Activated CD8-positive, alpha-beta memory T cell treated with anti-CD3 and anti-CD28 coated beads for 36 hours (primary cell): ENCODE results near the gene SUN5. TPM values are rescaled to one million over a fixed set of nuclear protein-coding genes. Genes with fewer than 3 reads are reported as not detected.
"Not testable (repeated sequence)": the region's sequence is repeated elsewhere in the genome, so short reads cannot be mapped to it uniquely, and the experiment has no call there.

Experiments used
- CTCF ChIA-PET: fragments of 350-600 bp; sonication (Branson Sonifier 250); formaldehyde crosslinking; loops from one replicate; lab custom pipeline; 2021; ENCODE audit warnings: antibody characterized with exemption; lab: Charles Lee
- POLR2A ChIA-PET: fragments of 350-600 bp; sonication (Branson Sonifier 250); formaldehyde crosslinking; loops from one replicate; lab custom pipeline; 2021; ENCODE audit warnings: antibody characterized with exemption; lab: Charles Lee
- total RNA-seq, 2 experiments: library from RNA; stranded (reverse); gene quantifications; one replicate each; pipeline ENCODE4 v1.2.3, GENCODE V29; 2021

Gene SUN5
- total RNA-seq, 2 experiments from 2014 or later: not detected

DNA sequence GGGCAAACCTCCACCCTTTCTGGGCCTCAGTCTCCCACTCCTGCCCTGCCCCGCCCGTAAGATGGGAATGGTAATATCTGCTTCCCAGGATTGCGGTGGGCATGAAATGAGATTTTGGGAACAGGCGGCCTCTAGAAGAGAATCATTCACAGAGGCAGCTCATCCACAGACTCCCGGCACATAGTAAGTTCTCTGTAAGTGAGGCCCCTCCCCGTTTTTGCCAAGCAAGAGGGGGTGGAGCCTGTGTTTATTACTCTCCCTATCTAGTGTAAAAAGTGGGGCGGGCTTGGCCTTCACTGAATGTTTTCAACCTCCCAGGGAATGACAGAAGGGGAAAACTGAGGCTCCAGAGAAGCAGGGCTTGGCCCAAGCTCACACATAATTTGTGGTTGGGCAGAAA lies 20.0 kb downstream of the SUN5 start:
- ChIA-PET POLR2A (no interaction called here), CTCF (no interaction called here)

DNA sequence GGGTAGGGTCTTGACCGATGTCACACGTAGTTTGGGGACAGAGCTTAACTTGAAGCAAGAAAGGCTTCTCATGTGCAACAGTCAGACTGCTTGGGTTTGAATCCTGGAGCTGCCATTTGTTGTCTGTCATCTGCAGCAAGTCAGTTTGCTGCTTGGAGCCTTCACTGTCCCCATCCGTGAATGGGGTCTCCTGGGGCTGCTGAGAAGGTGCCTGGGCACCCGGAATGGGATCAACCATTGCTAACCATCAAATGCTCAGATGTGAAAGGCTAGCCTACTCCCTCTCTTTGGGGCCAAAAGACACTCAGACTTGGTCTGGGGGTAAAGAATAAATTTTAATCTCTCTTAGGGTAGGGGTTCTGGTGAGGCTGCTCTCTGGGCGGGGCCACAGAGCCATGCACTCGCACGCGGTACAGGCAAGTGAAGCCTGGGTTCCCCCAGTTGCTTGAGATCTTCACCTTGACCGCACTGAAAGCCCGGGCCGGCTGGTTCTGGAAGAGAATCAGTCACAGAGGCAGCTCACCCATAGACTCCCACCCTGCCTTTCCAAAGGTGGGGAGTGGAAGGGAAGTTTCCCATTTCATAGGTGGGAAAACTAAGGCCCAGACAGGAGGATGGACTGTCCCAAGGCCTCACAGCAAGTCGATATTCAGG lies 20.6 kb downstream of the SUN5 start:
- ChIA-PET CTCF (interaction anchor here (1.2 kb wide), 1 partner anchor 21 kb away, joined by 3 read pairs; no protein-coding TSS in a partner anchor), POLR2A (no interaction called here)

DNA sequence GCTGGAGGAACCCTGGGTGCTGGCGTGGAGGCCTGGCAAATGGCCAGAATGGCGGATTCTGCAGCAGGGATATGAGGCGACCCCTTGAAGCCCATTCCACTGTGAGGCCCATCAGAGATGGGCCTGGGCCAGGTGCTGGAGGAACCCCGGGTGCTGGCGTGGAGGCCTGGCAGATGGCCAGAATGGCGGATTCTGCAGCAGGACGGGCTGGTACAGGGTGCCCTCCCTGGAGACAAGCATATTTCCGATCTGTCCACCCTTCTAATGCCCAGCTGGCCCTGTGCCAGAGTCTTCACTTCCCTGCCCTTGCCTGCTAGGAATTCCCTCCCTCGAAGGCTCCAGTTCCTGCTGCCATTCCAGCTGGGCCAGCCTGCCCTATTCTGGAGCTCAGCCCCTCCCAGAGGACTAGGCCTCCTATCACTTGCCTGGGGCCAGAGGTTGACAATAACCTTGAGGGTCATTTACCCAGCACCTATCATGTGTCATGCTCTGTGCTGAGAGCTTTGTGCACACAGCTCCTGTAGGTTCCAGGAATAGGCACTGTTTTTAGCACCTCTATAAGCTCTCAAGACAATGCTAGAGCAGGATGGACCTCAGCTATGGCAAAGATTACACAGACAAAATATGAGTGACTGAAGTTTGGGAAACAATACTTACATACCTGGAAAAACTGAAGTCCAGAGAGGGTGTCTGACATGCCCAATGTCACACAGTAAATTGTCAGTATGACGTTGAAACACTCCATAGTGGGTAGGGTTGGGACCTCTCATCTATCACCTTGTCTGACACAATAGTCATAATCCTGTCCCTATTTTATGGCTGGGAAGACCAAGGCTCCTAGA lies 21.4 kb downstream of the SUN5 start:
- CTCF ChIA-PET: interaction anchor here (1.2 kb wide), 1 partner anchor 22 kb away, joined by 3 read pairs; no protein-coding TSS in a partner anchor
- POLR2A ChIA-PET: no interaction called here

DNA sequence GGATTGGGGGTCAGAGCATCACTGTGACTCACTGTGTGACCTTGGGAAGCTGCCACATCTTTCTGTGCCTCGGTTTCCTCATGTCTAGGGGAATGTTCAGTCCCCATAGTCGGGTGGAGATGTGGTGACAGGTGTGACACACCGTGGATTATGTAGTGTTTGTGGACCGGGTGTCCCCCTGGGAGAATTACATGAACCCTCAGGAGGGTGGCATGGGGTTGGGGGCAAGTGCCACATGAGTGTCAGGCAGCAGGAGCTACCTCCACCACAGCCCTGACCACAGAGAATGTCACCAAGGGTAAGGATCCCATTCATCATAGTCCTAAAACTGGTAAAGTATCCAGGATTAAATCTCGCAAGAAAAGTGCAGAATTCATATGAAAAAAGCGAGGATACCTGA lies 23.2 kb downstream of the SUN5 start:
- CTCF ChIA-PET: interaction anchor here (1.1 kb wide), 1 partner anchor 8 kb away, joined by 3 read pairs; no protein-coding TSS in a partner anchor
- POLR2A ChIA-PET: no interaction called here

DNA sequence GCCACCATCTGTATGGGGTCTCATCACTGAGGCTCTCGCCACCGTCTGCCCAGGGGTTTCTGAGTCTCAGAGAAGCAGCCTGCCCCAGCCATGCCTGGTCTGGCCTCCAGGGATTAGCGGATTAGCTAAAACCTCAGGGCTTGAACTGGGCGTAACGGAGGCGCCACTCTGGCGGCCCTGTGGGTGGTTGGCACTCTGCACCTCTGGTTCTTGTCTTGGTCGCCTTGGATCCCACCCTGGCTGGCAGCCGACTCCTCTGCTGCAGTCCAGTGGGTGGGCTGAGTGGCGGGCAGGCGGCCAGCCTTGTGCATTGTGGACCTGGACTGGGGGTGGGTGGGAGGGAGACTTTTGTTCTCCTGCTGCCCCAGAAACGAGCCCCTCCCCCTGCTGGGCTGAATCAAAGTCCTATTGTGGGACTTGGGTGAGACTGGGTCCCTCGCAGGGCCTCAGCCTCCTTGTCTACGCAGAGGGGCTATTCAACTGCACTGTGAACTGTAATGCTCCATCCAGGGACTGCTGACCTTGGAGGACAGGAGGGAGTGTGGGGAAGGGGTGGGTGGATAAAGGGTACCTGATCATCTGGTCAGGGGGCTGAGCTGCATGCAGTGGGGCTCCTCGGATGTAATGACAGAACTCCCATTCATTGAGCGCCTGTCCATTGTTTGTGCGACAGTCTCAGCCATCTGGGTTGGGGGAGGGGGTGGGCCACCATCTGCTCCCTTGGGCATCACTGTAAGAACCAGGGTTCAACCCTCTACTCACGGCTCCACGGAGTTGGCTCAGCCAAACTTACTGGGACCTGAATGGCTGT lies 23.9 kb downstream of the SUN5 start:
- ChIA-PET CTCF (no interaction called here), POLR2A (no interaction called here)

- ChIA-PET CTCF (no interaction called here), POLR2A (no interaction called here)
Measured at GRCh38 chr20:32979201-32979998, 24.8 kb downstream of the SUN5 start.

GRCh38 chr20:32978009-32978335 lies 26.3 kb downstream of the SUN5 start:
- ChIA-PET POLR2A (no interaction called here), CTCF (interaction anchor here (1.0 to 1.4 kb wide), 2 partner anchors 11 to 33 kb away, joined by 3 read pairs; no protein-coding TSS in a partner anchor)

- ChIA-PET CTCF (interaction anchor here (0.7 to 1.4 kb wide), 3 partner anchors 10 to 32 kb away, joined by 3 read pairs; no protein-coding TSS in a partner anchor), POLR2A (no interaction called here)
Measured at GRCh38 chr20:32977281-32978008, 26.8 kb downstream of the SUN5 start.

DNA sequence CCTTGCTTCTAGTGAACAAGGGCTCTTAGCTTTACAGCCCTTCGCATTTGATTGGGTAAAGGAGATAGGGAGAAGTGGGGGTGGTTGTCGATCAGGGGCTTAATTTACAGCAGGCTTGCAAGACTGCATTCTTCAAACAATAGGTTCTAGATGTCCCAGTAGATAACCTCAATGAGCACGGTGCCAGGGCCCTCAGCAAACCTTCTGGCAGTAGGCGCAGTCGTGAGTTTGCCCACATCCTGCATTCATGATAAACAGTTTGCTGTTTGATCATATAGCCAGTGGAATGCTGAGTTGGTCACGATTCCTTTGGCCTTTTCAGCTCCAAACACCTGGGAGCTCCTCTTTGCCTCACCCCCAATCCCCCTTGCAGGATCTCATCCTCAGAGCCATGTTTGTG lies 27.5 kb downstream of the SUN5 start:
- POLR2A ChIA-PET: no interaction called here
- CTCF ChIA-PET: interaction anchor here (1.4 kb wide), 1 partner anchor 9 kb away, joined by 3 read pairs; no protein-coding TSS in a partner anchor

DNA sequence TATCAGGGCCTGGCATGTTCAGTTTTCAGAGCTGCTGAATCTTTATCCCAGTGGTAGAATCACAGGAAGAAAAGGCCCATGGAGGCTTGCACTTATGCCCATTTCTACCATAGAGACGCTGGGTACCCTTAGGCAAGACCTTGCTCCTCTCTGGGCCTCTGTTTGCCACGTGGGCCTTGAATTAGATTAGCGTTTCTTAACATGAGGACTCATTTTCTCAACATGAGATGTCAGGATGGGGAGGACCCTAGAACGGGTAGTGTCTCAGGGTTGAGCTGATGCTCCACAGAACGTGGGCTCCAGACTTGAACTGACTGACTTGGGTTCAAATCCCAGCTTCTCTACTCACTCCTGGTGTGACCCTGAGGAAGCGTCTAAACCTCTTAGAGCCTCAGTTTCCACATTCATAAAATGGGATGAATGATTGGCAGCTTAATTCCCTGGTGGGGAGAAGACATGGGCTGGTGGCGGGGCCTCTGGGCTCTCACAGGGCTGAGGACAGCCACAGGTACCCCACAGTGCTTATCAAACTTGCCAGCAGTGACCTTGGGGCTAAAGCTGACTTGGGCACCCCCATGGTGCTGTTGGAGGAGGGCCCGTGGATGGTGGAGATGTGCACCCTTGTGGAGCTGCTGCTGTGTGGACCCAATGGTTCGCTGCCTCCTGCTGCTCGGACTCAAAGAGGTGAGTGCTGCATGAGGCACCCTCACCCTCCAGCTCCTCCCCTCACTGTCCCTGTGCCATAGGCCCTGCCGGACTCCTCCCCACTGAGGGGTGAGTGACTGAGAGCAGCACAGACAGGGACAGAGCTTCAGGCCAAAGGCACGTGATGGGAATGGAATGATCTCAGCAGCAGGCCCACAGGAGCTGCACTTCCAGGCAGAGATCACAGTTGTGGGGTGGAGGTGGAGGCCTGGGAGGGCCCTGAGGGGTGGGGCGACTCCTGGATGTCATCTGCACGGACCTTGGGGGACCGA lies 28.2 kb downstream of the SUN5 start:
- ChIA-PET POLR2A (no interaction called here), CTCF (no interaction called here)

DNA sequence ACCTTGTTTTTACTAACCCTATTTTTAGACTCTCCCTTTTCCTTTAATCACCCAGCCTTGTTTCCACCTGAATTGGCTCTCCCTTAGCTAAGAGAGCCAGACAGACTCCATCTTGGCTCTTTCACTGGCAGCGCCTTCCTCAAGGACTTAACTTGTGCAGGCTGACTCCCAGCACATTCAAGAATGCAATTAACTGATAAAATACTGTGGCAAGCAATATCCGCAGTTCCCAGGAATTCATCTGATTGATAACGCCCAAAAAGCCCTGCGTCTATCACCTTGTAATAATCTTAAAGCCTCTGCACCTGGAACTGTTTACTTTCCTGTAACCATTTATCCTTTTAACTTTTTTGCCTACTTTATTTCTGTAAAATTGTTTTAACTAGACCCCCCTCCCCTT lies 29.1 kb downstream of the SUN5 start:
- POLR2A ChIA-PET, CTCF ChIA-PET: not testable (repeated sequence)

DNA sequence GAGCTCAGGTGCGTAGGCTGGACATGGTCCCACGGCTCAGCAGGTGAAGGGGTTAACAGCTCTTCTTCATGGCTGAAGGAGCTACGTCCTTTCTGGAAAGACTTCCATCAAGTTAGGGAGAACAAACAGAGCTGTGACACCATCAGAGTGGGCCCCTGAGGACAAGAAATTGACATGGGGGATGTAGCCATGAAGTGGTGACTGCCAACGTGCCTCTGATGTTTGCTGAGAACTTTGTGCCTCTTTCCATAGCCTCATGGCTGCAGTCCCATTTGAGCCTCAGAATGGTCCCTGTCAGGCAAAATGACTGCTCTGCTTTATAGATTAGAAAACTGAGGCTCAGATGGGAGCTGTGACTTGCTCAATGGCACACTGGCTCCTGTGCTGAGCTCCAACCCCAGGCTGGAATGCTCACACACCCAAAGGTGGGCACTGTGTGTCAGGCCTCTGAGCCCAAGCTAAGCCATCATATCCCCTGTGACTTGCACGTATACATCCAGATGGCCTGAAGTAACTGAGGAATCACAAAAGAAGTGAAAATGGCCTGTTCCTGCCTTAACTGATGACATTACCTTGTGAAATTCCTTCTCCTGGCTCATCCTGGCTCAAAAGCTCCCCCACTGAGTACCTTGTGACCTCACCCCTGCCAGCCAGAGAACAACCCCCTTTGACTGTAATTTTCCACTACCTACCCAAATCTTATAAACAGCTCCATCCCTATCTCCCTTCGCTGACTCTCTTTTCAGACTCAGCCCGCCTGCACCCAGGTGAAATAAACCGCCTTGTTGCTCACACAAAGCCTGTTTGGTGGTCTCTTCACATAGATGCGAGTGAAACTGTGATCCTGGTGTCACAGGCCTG lies 29.8 kb downstream of the SUN5 start:
- ChIA-PET CTCF (interaction anchor here (1.0 to 1.4 kb wide), 3 partner anchors 19 to 29 kb away, joined by 4 to 5 read pairs (median 4); no protein-coding TSS in a partner anchor), POLR2A (interaction anchor here (0.5 kb wide), 1 partner anchor 196 kb away, joined by 3 read pairs; no protein-coding TSS in a partner anchor)

DNA sequence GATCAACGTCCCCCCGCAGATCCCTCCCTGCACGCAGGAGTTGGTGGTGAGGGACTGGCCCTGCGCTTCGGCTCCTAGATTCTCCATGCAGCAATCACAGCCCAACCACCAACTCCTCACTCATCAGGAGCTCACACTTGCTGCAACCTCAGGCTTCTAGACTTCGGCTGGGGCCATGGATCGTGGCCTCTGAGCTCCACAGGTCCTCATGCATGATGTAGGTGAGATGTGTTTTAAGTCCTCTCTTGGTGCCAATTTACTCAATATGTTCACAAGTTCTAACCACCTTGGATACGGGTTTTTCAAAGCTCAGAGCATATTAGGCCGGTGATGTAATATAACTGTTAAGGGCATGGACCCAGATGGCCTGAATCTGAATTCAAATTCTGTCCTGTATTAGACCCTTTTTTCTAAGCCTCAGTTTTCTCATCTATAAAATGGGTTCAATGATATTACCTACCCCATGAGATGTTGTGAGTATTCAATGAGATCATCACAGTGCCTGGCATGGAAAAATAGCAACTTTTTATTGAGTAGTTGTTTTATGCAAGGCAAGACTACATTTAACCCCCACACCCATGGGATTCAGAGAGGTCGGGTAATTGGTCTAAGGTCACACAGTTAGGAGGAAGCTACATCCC lies 31.0 kb downstream of the SUN5 start:
- ChIA-PET CTCF (interaction anchor here (0.6 to 1.6 kb wide), 4 partner anchors 8 to 27 kb away, joined by 3 to 5 read pairs (median 4); no protein-coding TSS in a partner anchor), POLR2A (interaction anchor here (0.5 kb wide), 1 partner anchor 195 kb away, joined by 3 read pairs; no protein-coding TSS in a partner anchor)

- ChIA-PET POLR2A (no interaction called here), CTCF (interaction anchor here (1.2 to 1.6 kb wide), 2 partner anchors 22 to 26 kb away, joined by 3 to 5 read pairs; no protein-coding TSS in a partner anchor)
Measured at GRCh38 chr20:32972181-32973076, 31.8 kb downstream of the SUN5 start.
